GM19397 (cell line): ENCODE results near the gene TANC1.
A peak's percentile ranks its signal among the peaks of the same experiment; 100 is the strongest.

Source experiments
- ATAC-seq: cut with Tn5 transposase; IDR thresholded peaks from one replicate; pipeline ENCODE4 v1.9.1; 2021; ENCODE audit warnings: mild to moderate bottlenecking, moderate library complexity; ENCODE audit not compliant: unreplicated experiment

The TANC1 gene

GRCh38 chr2:159243529-159243928 is 275.1 kb downstream of the TANC1 start:
- no peak for ATAC-seq

GRCh38 chr2:159246325-159246988 is 278.0 kb downstream of the TANC1 start:
- no peak for ATAC-seq

GRCh38 chr2:159249990-159250715 is 281.7 kb downstream of the TANC1 start:
- peak; percentile 59 for ATAC-seq

GRCh38 chr2:159251296-159252173 is 283.1 kb downstream of the TANC1 start:
- ATAC-seq, result no peak

GRCh38 chr2:159252905-159253304 is 284.5 kb downstream of the TANC1 start:
- ATAC-seq, result no peak

- ATAC-seq, result no peak
These were observed 287.7 kb downstream of the TANC1 start for GRCh38 chr2:159256159-159256558.

- no peak for ATAC-seq
These were observed 293.8 kb downstream of the TANC1 start for GRCh38 chr2:159262226-159262625.

GRCh38 chr2:159262904-159263303 is 294.5 kb downstream of the TANC1 start:
- no peak for ATAC-seq

GRCh38 chr2:159265171-159265576 is 296.7 kb downstream of the TANC1 start:
- ATAC-seq, result no peak

- ATAC-seq, result no peak
These were observed 298.1 kb downstream of the TANC1 start for GRCh38 chr2:159266554-159266953.

- no peak for ATAC-seq
These were observed 299.5 kb downstream of the TANC1 start for GRCh38 chr2:159267921-159268320.

GRCh38 chr2:159270744-159271379 is 302.4 kb downstream of the TANC1 start:
- no peak for ATAC-seq

- ATAC-seq, result no peak
These were observed 303.7 kb downstream of the TANC1 start for GRCh38 chr2:159272156-159272555.

- ATAC-seq, result no peak
These were observed 306.7 kb downstream of the TANC1 start for GRCh38 chr2:159275111-159275510.

GRCh38 chr2:159279700-159280099 is 311.3 kb downstream of the TANC1 start:
- ATAC-seq, result no peak

GRCh38 chr2:159281002-159281401 is 312.6 kb downstream of the TANC1 start:
- no peak for ATAC-seq
